HCT116 (cell line): ENCODE data around the gene KCNB1. TPM values are rescaled to one million over a fixed set of nuclear protein-coding genes. Genes with fewer than 3 reads are reported as not detected.

ENCODE experiments used
- ATAC-seq: fragments of 200-7000 bp; cut with Tn5 transposase; 2 replicates; pipeline ENCODE4 v1.9.1; 2020; ENCODE audit warnings: mild to moderate bottlenecking, moderate library complexity
- BruUV-seq: library from RNA; stranded (reverse); fragments of 400-500 nt; replicated peaks from 2 replicates; lab custom pipeline; 2021; lab: Mats Ljungman, UMichigan
- CTCF ChIA-PET: fragments of 300-600 bp; sonication (Branson Sonifier 250); formaldehyde crosslinking; loops from one replicate; lab custom pipeline; 2021; ENCODE audit warnings: antibody characterized with exemption; lab: Charles Lee
- POLR2A ChIA-PET: fragments of 300-600, 350-600 bp; sonication (Branson Sonifier 250); formaldehyde crosslinking; loops from one replicate; lab custom pipeline; 2021; ENCODE audit warnings: antibody characterized with exemption; lab: Charles Lee
- RAD21 ChIA-PET, 2 experiments: fragments of 300-600 bp; sonication (Branson Sonifier 250); formaldehyde crosslinking; loops; one replicate each; lab custom pipeline; 2023; ENCODE audit warnings: low total read pairs in 2 of 2; ENCODE audit not compliant: uncharacterized antibody in 2 of 2, unreplicated experiment in 2 of 2, low non-redundant PET in 1 of 2; lab: Charles Lee
- DNase-seq: peaks from one replicate; pipeline ENCODE4 v3.0.0-alpha.2; 2010; ENCODE audit warnings: low read depth, low spot score
- H2AFZ ChIP-seq: fragments of 200-600 bp; shearing (Covaris generic), sonication (generic); 2 replicates; pipeline ENCODE4 v1.6.1; 2017; ENCODE audit warnings: low read depth, mixed run types, mixed read lengths, antibody characterized with exemption, low read length; ENCODE audit not compliant: poor library complexity, severe bottlenecking
- H3K27ac ChIP-seq: 2 replicates; pipeline ENCODE4 v1.5.1; 2012; ENCODE audit warnings: low read depth, low read length
- H3K27me3 ChIP-seq: fragments of 200-600 bp; sonication (generic); 2 replicates; pipeline ENCODE4 v1.6.1; 2016; ENCODE audit warnings: mixed run types, low read length, mixed read lengths; ENCODE audit not compliant: insufficient read depth
- H3K36me3 ChIP-seq, 2 experiments: fragments of 200-500 bp in 1 of 2; fragments of 200-600 bp in 1 of 2; sonication (Bioruptor generic) in 1 of 2; sonication (generic) in 1 of 2; 2 replicates each; pipeline versions ENCODE4 v1.5.1 to v1.6.1; 2014 to 2016; ENCODE audit warnings: low read length in 2 of 2, inconsistent platforms in 1 of 2, mixed read lengths in 1 of 2, mixed run types in 1 of 2; ENCODE audit not compliant: insufficient read depth in 2 of 2, control insufficient read depth in 1 of 2
- H3K4me1 ChIP-seq, 2 experiments: fragments of 200-600 bp in 1 of 2; sonication (generic) in 1 of 2; 2 replicates each; pipeline versions ENCODE4 v1.5.1 to v1.6.1; 2012 to 2017; ENCODE audit warnings: low read length in 2 of 2, inconsistent platforms in 1 of 2, mild to moderate bottlenecking in 1 of 2, mixed read lengths in 1 of 2, mixed run types in 1 of 2, moderate library complexity in 1 of 2; ENCODE audit not compliant: insufficient read depth in 2 of 2, control insufficient read depth in 1 of 2
- H3K4me2 ChIP-seq: fragments of 200-600 bp; sonication (generic); 2 replicates; pipeline ENCODE4 v1.6.1; 2017; ENCODE audit warnings: mixed run types, low read length, mixed read lengths
- H3K4me3 ChIP-seq, 2 experiments: fragments of 200-600 bp in 1 of 2; sonication (generic) in 1 of 2; replicated peaks in 1 of 2; 2 replicates each; pipeline ENCODE4 v1.5.1; 2011 to 2016; ENCODE audit warnings: low read length in 2 of 2, control low read depth in 1 of 2, low read depth in 1 of 2, mild to moderate bottlenecking in 1 of 2, mixed read lengths in 1 of 2, mixed run types in 1 of 2
- H3K79me2 ChIP-seq: fragments of 200-600 bp; sonication (generic); 2 replicates; pipeline ENCODE4 v1.6.1; 2017; ENCODE audit warnings: mild to moderate bottlenecking, mixed run types, low read length, moderate library complexity, mixed read lengths; ENCODE audit not compliant: insufficient read depth
- H3K9ac ChIP-seq: fragments of 200-600 bp; sonication (generic); 2 replicates; pipeline ENCODE4 v1.6.1; 2016; ENCODE audit warnings: low read length, mixed read lengths
- H3K9me2 ChIP-seq: fragments of 200-600 bp; sonication (generic), shearing (Covaris generic); 2 replicates; pipeline ENCODE4 v1.6.1; 2017; ENCODE audit warnings: mixed run types, mild to moderate bottlenecking, moderate library complexity; ENCODE audit not compliant: insufficient read depth
- H3K9me3 ChIP-seq, 2 experiments: fragments of 200-500 bp in 1 of 2; fragments of 200-600 bp in 1 of 2; sonication (Bioruptor generic) in 1 of 2; sonication (generic) in 1 of 2; 2 replicates each; pipeline ENCODE4 v1.6.1; 2014 to 2017; ENCODE audit warnings: low read length in 2 of 2, mixed read lengths in 2 of 2, inconsistent platforms in 1 of 2, low read depth in 1 of 2, mild to moderate bottlenecking in 1 of 2, mixed run types in 1 of 2, moderate library complexity in 1 of 2; ENCODE audit not compliant: control insufficient read depth in 1 of 2, insufficient read depth in 1 of 2
- H4K20me1 ChIP-seq: fragments of 200-600 bp; sonication (generic), shearing (Covaris generic); 2 replicates; pipeline ENCODE4 v1.6.1; 2017; ENCODE audit warnings: mixed run types, mild to moderate bottlenecking, moderate library complexity; ENCODE audit not compliant: insufficient read depth
- ATF3 ChIP-seq: IDR thresholded peaks from 2 replicates; pipeline ENCODE4 v1.6.1; 2012
- CBX3 ChIP-seq: IDR thresholded peaks from 2 replicates; pipeline ENCODE4 v1.6.1; 2012; ENCODE audit warnings: low read depth
- CTCF ChIP-seq, 3 experiments: fragments of 200-600 bp in 1 of 3; sonication (generic) in 1 of 3; IDR thresholded peaks in 2 of 3; conservative IDR thresholded peaks in 1 of 3; 2 replicates each; pipeline ENCODE4 v1.5.1; 2012 to 2017; ENCODE audit warnings: low read depth in 2 of 3, low read length in 2 of 3, antibody characterized with exemption in 1 of 3, borderline replicate concordance in 1 of 3, control low read depth in 1 of 3, mild to moderate bottlenecking in 1 of 3, mixed read lengths in 1 of 3, mixed run types in 1 of 3, moderate library complexity in 1 of 3; ENCODE audit not compliant: insufficient read depth in 1 of 3
- EGR1 ChIP-seq: IDR thresholded peaks from 2 replicates; pipeline ENCODE4 v1.6.1; 2012; ENCODE audit warnings: low read depth
- ELF1 ChIP-seq: IDR thresholded peaks from 2 replicates; pipeline ENCODE4 v1.6.1; 2012; ENCODE audit warnings: low read depth, borderline replicate concordance
- EZH2 ChIP-seq: fragments of 200-600 bp; sonication (generic); IDR thresholded peaks from 2 replicates; pipeline ENCODE4 v1.6.1; 2017; ENCODE audit warnings: antibody characterized with exemption, mixed run types
- FOSL1 ChIP-seq: IDR thresholded peaks from 2 replicates; pipeline ENCODE4 v1.6.1; 2012; ENCODE audit warnings: low read depth
- POLR2A ChIP-seq: IDR thresholded peaks from 2 replicates; pipeline ENCODE4 v1.7.0; 2011; ENCODE audit warnings: borderline replicate concordance; ENCODE audit not compliant: insufficient read depth, insufficient read length; ENCODE audit errors: extremely low read depth
- POLR2AphosphoS5 ChIP-seq: IDR thresholded peaks from 2 replicates; pipeline ENCODE4 v1.6.1; 2011; ENCODE audit warnings: mild to moderate bottlenecking, low read depth, low read length, moderate library complexity
- RAD21 ChIP-seq: IDR thresholded peaks from 2 replicates; pipeline ENCODE4 v1.6.1; 2012; ENCODE audit warnings: low read depth, mild to moderate bottlenecking
- SRF ChIP-seq: IDR thresholded peaks from 2 replicates; pipeline ENCODE4 v1.6.1; 2012; ENCODE audit warnings: low read depth
- TCF7L2 ChIP-seq: IDR thresholded peaks from 2 replicates; pipeline ENCODE4 v1.7.0; 2011; ENCODE audit warnings: borderline replicate concordance, inconsistent platforms; ENCODE audit not compliant: insufficient read depth, insufficient read length; ENCODE audit errors: extremely low read depth
- ZFX ChIP-seq: fragments of 450-650 bp; IDR thresholded peaks from 2 replicates; pipeline ENCODE4 v1.6.1; 2017
- intact Hi-C: fragments of 100-400 bp; cut with micrococcal nuclease; formaldehyde crosslinking; loops from 2 replicates; pipeline ENCODE4 v1.10.0; 2022
- total RNA-seq: library from RNA; stranded (reverse); gene quantifications from one replicate; pipeline ENCODE4 v1.2.1, GENCODE V29; 2021; ENCODE audit not compliant: unreplicated experiment
- TF ChIP-seq, protein P1 (sequence below): IDR thresholded peaks from 2 replicates; pipeline ENCODE4 v1.6.1; 2012; ENCODE audit warnings: low read depth
- TF ChIP-seq, protein P2 (sequence below): IDR thresholded peaks from 2 replicates; pipeline ENCODE4 v1.6.1; 2012

The KCNB1 gene
- total RNA-seq, 1 experiment from 2014 or later, result 0.79 TPM

- H4K20me1 ChIP-seq, result no peaks in the 10 kb centered on the region
- no TSS peak for BruUV-seq
- DNase-seq (no peak), ATAC-seq (no peak)
- no peak overlapping the region for H3K4me2 ChIP-seq
- peaks cover 38% of the 10 kb centered on the region for H3K27me3 ChIP-seq
- H3K4me3 ChIP-seq, result no peak overlapping the region
- H3K27ac ChIP-seq, result no peak overlapping the region
- H3K9me3 ChIP-seq, result no peaks in the 10 kb centered on the region
- TF ChIP-seq SRF, result no peak
- TF ChIP-seq CBX3, result no peak
- TF ChIP-seq ATF3, result no peak
- no peak for TF ChIP-seq FOSL1
- TF ChIP-seq POLR2AphosphoS5, result no peak
- TF ChIP-seq POLR2A, result no peak
- no peak for TF ChIP-seq ZFX
- TF ChIP-seq CTCF (IDR thresholded peaks at IDR 0.05 in 2 of 3, conservative IDR thresholded peaks at IDR 0.05 in 1 of 3; ENCODE audit: borderline replicate concordance in 1 of 3, insufficient read depth in 1 of 3, low read depth in 2 of 3, low read length in 2 of 3), result no peak
- no peak for TF ChIP-seq EGR1
- TF ChIP-seq EZH2, result no peak
- TF ChIP-seq, protein P1, sequence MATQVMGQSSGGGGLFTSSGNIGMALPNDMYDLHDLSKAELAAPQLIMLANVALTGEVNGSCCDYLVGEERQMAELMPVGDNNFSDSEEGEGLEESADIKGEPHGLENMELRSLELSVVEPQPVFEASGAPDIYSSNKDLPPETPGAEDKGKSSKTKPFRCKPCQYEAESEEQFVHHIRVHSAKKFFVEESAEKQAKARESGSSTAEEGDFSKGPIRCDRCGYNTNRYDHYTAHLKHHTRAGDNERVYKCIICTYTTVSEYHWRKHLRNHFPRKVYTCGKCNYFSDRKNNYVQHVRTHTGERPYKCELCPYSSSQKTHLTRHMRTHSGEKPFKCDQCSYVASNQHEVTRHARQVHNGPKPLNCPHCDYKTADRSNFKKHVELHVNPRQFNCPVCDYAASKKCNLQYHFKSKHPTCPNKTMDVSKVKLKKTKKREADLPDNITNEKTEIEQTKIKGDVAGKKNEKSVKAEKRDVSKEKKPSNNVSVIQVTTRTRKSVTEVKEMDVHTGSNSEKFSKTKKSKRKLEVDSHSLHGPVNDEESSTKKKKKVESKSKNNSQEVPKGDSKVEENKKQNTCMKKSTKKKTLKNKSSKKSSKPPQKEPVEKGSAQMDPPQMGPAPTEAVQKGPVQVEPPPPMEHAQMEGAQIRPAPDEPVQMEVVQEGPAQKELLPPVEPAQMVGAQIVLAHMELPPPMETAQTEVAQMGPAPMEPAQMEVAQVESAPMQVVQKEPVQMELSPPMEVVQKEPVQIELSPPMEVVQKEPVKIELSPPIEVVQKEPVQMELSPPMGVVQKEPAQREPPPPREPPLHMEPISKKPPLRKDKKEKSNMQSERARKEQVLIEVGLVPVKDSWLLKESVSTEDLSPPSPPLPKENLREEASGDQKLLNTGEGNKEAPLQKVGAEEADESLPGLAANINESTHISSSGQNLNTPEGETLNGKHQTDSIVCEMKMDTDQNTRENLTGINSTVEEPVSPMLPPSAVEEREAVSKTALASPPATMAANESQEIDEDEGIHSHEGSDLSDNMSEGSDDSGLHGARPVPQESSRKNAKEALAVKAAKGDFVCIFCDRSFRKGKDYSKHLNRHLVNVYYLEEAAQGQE, result no peak
- TF ChIP-seq TCF7L2, result no peak
- TF ChIP-seq, protein P2, sequence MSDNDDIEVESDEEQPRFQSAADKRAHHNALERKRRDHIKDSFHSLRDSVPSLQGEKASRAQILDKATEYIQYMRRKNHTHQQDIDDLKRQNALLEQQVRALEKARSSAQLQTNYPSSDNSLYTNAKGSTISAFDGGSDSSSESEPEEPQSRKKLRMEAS, result no peak
- TF ChIP-seq RAD21, result no peak
- no peak for TF ChIP-seq ELF1
- H3K36me3 ChIP-seq, result no peaks in the 10 kb centered on the region
- CTCF ChIA-PET, result no interaction called here
- intact Hi-C loops, result no loop called here
- H3K79me2 ChIP-seq, result no peaks in the 10 kb centered on the region
- POLR2A ChIA-PET, result no interaction called here
- H3K9me2 ChIP-seq, result no peaks in the 10 kb centered on the region
- no peak overlapping the region for H2AFZ ChIP-seq
- H3K9ac ChIP-seq, result no peak overlapping the region
- RAD21 ChIA-PET, result no interaction called here
- H3K4me1 ChIP-seq, result no peaks in the 10 kb centered on the region
Observed at GRCh38 chr20:49412953-49413352, 69.5 kb downstream of the KCNB1 start.
